Measurements from ENCODE around the gene ADAMTS7.
"Not testable (repeated sequence)": the region's sequence is repeated elsewhere in the genome, so short reads cannot be mapped to it uniquely, and the experiment has no call there.

ADAMTS7 gene

GRCh38 chr15:78750566-78750965 is 60.7 kb downstream of the ADAMTS7 start:
- DNase-seq = no peak

- no peak for DNase-seq
These were observed 61.4 kb downstream of the ADAMTS7 start for GRCh38 chr15:78749831-78750230.

- not testable (repeated sequence) for DNase-seq
These were observed 63.4 kb downstream of the ADAMTS7 start for GRCh38 chr15:78747877-78748276.

- DNase-seq = not testable (repeated sequence)
These were observed 69.6 kb downstream of the ADAMTS7 start for GRCh38 chr15:78741674-78742073.

GRCh38 chr15:78740904-78741274 is 70.4 kb downstream of the ADAMTS7 start:
- DNase-seq = no peak

- DNase-seq = no peak
These were observed 71.0 kb downstream of the ADAMTS7 start for GRCh38 chr15:78739996-78740903.

- no peak for DNase-seq
These were observed 72.1 kb downstream of the ADAMTS7 start for GRCh38 chr15:78739206-78739605.

- not testable (repeated sequence) for DNase-seq
These were observed 73.2 kb downstream of the ADAMTS7 start for GRCh38 chr15:78737931-78738558.

- DNase-seq = no peak
These were observed 74.0 kb downstream of the ADAMTS7 start for GRCh38 chr15:78737187-78737820.

GRCh38 chr15:78736286-78736685 is 75.0 kb downstream of the ADAMTS7 start:
- not testable (repeated sequence) for DNase-seq

- DNase-seq = no peak
These were observed 76.7 kb downstream of the ADAMTS7 start for GRCh38 chr15:78734451-78735064.

- no peak for DNase-seq
These were observed 78.6 kb downstream of the ADAMTS7 start for GRCh38 chr15:78732634-78733033.

GRCh38 chr15:78730955-78731354 is 80.3 kb downstream of the ADAMTS7 start:
- DNase-seq = no peak

- not testable (repeated sequence) for DNase-seq
These were observed 82.8 kb downstream of the ADAMTS7 start for GRCh38 chr15:78728427-78728826.

- no peak for DNase-seq
These were observed 83.7 kb downstream of the ADAMTS7 start for GRCh38 chr15:78727561-78727960.

- DNase-seq = peak; percentile 49
These were observed 84.3 kb downstream of the ADAMTS7 start for GRCh38 chr15:78726870-78727551.

- not testable (repeated sequence) for DNase-seq
These were observed 91.3 kb downstream of the ADAMTS7 start for GRCh38 chr15:78719819-78720450.

- DNase-seq = no peak
These were observed 92.4 kb downstream of the ADAMTS7 start for GRCh38 chr15:78718837-78719236.

- DNase-seq = no peak
These were observed 93.2 kb downstream of the ADAMTS7 start for GRCh38 chr15:78717956-78718656.

- DNase-seq = no peak
These were observed 94.6 kb downstream of the ADAMTS7 start for GRCh38 chr15:78716651-78717050.

- no peak for DNase-seq
These were observed 95.3 kb downstream of the ADAMTS7 start for GRCh38 chr15:78715930-78716329.
